Loucy (cell line): ENCODE measurements around the gene RPL39L.

ENCODE experiments used
- EZH2phosphoT487 ChIP-seq: fragments of 200-600 bp; IDR thresholded peaks from 2 replicates; pipeline ENCODE4 v1.6.1; 2018; ENCODE audit warnings: antibody characterized with exemption, mild to moderate bottlenecking, moderate library complexity, borderline replicate concordance
- TF ChIP-seq, protein P1 (sequence below): fragments of 200-600 bp; sonication (generic); conservative IDR thresholded peaks from 2 replicates; pipeline ENCODE4 v1.5.1; 2014; ENCODE audit warnings: mild to moderate bottlenecking, antibody characterized with exemption, low read length

DNA sequence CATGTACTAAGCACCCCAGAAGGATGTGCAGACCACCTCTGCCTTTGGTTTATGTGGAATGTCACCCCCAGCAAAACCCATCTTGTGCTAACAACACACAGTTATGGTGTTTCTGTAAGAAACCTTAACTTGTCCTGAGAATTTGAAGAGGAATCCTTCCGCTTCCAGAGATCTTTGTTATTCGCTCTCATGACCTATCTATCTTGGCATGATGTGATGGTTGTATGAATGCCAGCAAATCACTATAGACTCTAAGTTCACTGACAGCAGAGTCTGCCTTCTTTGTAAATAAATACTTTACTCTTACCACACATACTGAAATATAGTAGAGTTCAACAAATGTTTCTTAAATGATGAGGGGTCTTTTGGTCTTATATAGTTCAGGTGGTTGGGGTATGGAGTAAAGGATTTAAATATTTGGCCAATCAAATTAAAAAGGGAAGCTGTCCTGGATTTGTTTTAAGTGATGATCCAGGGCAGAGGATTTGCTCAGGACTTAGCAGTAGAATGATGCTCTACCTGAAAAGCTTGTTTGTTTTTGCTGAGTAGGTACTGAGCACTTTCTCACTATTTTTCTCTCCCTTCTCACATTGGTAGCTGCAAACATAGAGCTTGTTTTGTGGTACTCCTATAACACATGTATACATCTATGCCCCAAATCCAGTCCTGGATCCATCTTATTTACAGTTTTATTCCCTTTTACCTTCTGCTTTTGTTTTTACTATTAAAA, 30.1 kb upstream of the RPL39L start:
- TF ChIP-seq, protein P1, sequence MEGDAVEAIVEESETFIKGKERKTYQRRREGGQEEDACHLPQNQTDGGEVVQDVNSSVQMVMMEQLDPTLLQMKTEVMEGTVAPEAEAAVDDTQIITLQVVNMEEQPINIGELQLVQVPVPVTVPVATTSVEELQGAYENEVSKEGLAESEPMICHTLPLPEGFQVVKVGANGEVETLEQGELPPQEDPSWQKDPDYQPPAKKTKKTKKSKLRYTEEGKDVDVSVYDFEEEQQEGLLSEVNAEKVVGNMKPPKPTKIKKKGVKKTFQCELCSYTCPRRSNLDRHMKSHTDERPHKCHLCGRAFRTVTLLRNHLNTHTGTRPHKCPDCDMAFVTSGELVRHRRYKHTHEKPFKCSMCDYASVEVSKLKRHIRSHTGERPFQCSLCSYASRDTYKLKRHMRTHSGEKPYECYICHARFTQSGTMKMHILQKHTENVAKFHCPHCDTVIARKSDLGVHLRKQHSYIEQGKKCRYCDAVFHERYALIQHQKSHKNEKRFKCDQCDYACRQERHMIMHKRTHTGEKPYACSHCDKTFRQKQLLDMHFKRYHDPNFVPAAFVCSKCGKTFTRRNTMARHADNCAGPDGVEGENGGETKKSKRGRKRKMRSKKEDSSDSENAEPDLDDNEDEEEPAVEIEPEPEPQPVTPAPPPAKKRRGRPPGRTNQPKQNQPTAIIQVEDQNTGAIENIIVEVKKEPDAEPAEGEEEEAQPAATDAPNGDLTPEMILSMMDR, result no peak
- no peak for TF ChIP-seq EZH2phosphoT487
